CD14-positive monocyte (primary cell): ENCODE data around the gene MRPS5. TPM values are rescaled to one million over a fixed set of nuclear protein-coding genes. Genes with fewer than 3 reads are reported as not detected.

Source experiments
- DNase-seq, 3 donors: peaks; one replicate each; pipeline ENCODE4 v3.0.0-alpha.2; 2011 to 2022
- H2AFZ ChIP-seq: 2 replicates; pipeline ENCODE4 v1.6.0; 2012; ENCODE audit warnings: mild to moderate bottlenecking, low read depth, low read length, inconsistent platforms; ENCODE audit not compliant: insufficient read depth, poor library complexity, severe bottlenecking
- H3K27ac ChIP-seq, 2 donors: 1 replicate in 1 of 2; 2 replicates in 1 of 2; pipeline ENCODE4 v1.5.1; 2012 to 2013; ENCODE audit warnings: low read length in 2 of 2, control low read depth in 1 of 2, inconsistent platforms in 1 of 2, low read depth in 1 of 2, mild to moderate bottlenecking in 1 of 2
- H3K27me3 ChIP-seq, 2 donors: one replicate each; pipeline versions ENCODE4 v1.6.0 to v1.6.1; 2011 to 2013; ENCODE audit warnings: low read length in 2 of 2; ENCODE audit not compliant: control insufficient read depth in 2 of 2, insufficient read depth in 2 of 2
- H3K36me3 ChIP-seq, 2 donors: replicated peaks in 1 of 2; 1 replicate in 1 of 2; 2 replicates in 1 of 2; pipeline versions ENCODE4 v1.5.1 to v1.6.1; 2012 to 2013; ENCODE audit warnings: low read length in 2 of 2, control low read depth in 1 of 2, inconsistent platforms in 1 of 2, mild to moderate bottlenecking in 1 of 2; ENCODE audit not compliant: insufficient read depth in 2 of 2, control insufficient read depth in 1 of 2
- H3K4me1 ChIP-seq, 2 donors: 1 replicate in 1 of 2; 2 replicates in 1 of 2; pipeline versions ENCODE4 v1.5.1 to v1.6.1; 2012 to 2013; ENCODE audit warnings: low read length in 2 of 2, control low read depth in 1 of 2, inconsistent platforms in 1 of 2, mild to moderate bottlenecking in 1 of 2, moderate library complexity in 1 of 2; ENCODE audit not compliant: insufficient read depth in 2 of 2, control insufficient read depth in 1 of 2
- H3K4me2 ChIP-seq: replicated peaks from 2 replicates; pipeline ENCODE3; 2012; ENCODE audit warnings: low read length, moderate library complexity, mild to moderate bottlenecking; ENCODE audit not compliant: poor library complexity, severe bottlenecking; ENCODE audit errors: extremely low read depth
- H3K4me3 ChIP-seq, 3 experiments: fragments of 200-600 bp in 1 of 3; sonication (generic) in 1 of 3; replicated peaks in 1 of 3; 1 replicate in 2 of 3; 2 replicates in 1 of 3; pipeline ENCODE4 v1.5.1; 2011 to 2013; ENCODE audit warnings: low read length in 3 of 3, mild to moderate bottlenecking in 3 of 3, control low read depth in 2 of 3, low read depth in 2 of 3, inconsistent platforms in 1 of 3, moderate library complexity in 1 of 3
- H3K79me2 ChIP-seq: 2 replicates; pipeline ENCODE4 v1.6.0; 2012; ENCODE audit warnings: mild to moderate bottlenecking, control low read depth, inconsistent platforms, low read length, moderate library complexity; ENCODE audit not compliant: insufficient read depth
- H3K9ac ChIP-seq: 2 replicates; pipeline ENCODE4 v1.6.0; 2017; ENCODE audit warnings: low read length, mild to moderate bottlenecking; ENCODE audit not compliant: insufficient read depth, poor library complexity, severe bottlenecking
- H3K9me3 ChIP-seq, 2 donors: replicated peaks in 1 of 2; 1 replicate in 1 of 2; 2 replicates in 1 of 2; pipeline versions ENCODE4 v1.5.1 to v1.6.1; 2012 to 2013; ENCODE audit warnings: low read length in 2 of 2, control low read depth in 1 of 2; ENCODE audit not compliant: control insufficient read depth in 1 of 2, insufficient read depth in 1 of 2
- H4K20me1 ChIP-seq: 2 replicates; pipeline ENCODE4 v1.6.0; 2012; ENCODE audit warnings: mild to moderate bottlenecking, low read length, control low read depth, moderate library complexity; ENCODE audit not compliant: insufficient read depth
- H3K27ac Mint-ChIP-seq, 7 donors: one replicate each; pipeline ENCODE4 v1.8.0; 2020; ENCODE audit warnings: mild to moderate bottlenecking in 7 of 7, mixed read lengths in 7 of 7, moderate library complexity in 6 of 7, inconsistent platforms in 2 of 7
- H3K27me3 Mint-ChIP-seq, 3 donors: one replicate each; pipeline ENCODE4 v1.8.0; 2021 to 2022; ENCODE audit warnings: low read depth in 3 of 3, mild to moderate bottlenecking in 3 of 3, mixed read lengths in 3 of 3, moderate library complexity in 3 of 3, inconsistent platforms in 1 of 3
- H3K36me3 Mint-ChIP-seq, 2 donors: one replicate each; pipeline ENCODE4 v1.8.0; 2020; ENCODE audit warnings: mixed read lengths in 2 of 2, inconsistent platforms in 1 of 2, mild to moderate bottlenecking in 1 of 2
- H3K4me1 Mint-ChIP-seq: one replicate; pipeline ENCODE4 v1.8.0; 2020; ENCODE audit warnings: mild to moderate bottlenecking, mixed read lengths
- H3K4me3 Mint-ChIP-seq, 2 donors: one replicate each; pipeline ENCODE4 v1.8.0; 2020; ENCODE audit warnings: mild to moderate bottlenecking in 2 of 2, mixed read lengths in 2 of 2, moderate library complexity in 1 of 2
- H3K9me3 Mint-ChIP-seq, 7 donors: one replicate each; pipeline ENCODE4 v1.8.0; 2020 to 2022; ENCODE audit warnings: mixed read lengths in 7 of 7, mild to moderate bottlenecking in 6 of 7, moderate library complexity in 6 of 7, inconsistent platforms in 2 of 7
- CTCF ChIP-seq: fragments of 200-600 bp; IDR thresholded peaks from one replicate; pipeline ENCODE4 v1.8.0; 2022; ENCODE audit warnings: antibody characterized with exemption, mild to moderate bottlenecking
- WGBS: methylation state at CpG from one replicate; pipeline ENCODE4 v1.1.5; 2013; ENCODE audit warnings: missing lambda C conversion rate; ENCODE audit not compliant: insufficient coverage; 5-methylcytosine and 5-hydroxymethylcytosine counted together
- intact Hi-C, 2 donors: fragments of 100-400 bp; cut with micrococcal nuclease; formaldehyde crosslinking; loops; one replicate each; pipeline versions ENCODE4 v1.15.0 to v1.15.1; 2023
- polyA plus RNA-seq, 3 donors: library from polyadenylated mRNA; depleted of rRNA in 1 of 3; unstranded in 2 of 3; stranded (reverse) in 1 of 3; fragments of 300-500 nt in 2 of 3; fragments of >200 nt in 1 of 3; fragmentation: Illumina TruSeq in 2 of 3; gene quantifications; 1 replicate in 2 of 3; 2 replicates in 1 of 3; pipeline ENCODE4 v1.2.3, GENCODE V29; 2012 to 2021

Gene MRPS5
- polyA plus RNA-seq, 3 donors = 30.9 to 41.6 (median 35.2) TPM

GRCh38 chr2:95073856-95074662 lies 47.5 kb downstream of the MRPS5 start:
- Histone ChIP-seq H3K4me2 (no peak overlapping the region), H2AFZ (no peak overlapping the region), H3K27ac (no peak overlapping the region), H3K9ac (no peak overlapping the region), H4K20me1 (no peaks in the 10 kb centered on the region), H3K36me3 (no peaks in the 10 kb centered on the region), H3K79me2 (no peaks in the 10 kb centered on the region), H3K4me3 (no peak overlapping the region), H3K27me3 (peaks cover 0 to 10% of the 10 kb centered on the region in 2 donors), H3K9me3 (no peaks in the 10 kb centered on the region), H3K4me1 (peaks cover 6 to 9% of the 10 kb centered on the region in 2 donors)
- intact Hi-C loops = no loop called here
- H3K27me3 Mint-ChIP-seq = peaks cover 18 to 34% (median 29%) of the 10 kb centered on the region in 3 donors
- no peak for TF ChIP-seq CTCF
- no peak overlapping the region for H3K4me3 Mint-ChIP-seq
- peaks cover 8% of the 10 kb centered on the region for H3K4me1 Mint-ChIP-seq
- H3K9me3 Mint-ChIP-seq = no peaks in the 10 kb centered on the region
- H3K27ac Mint-ChIP-seq = no peak overlapping the region
- 83% methylated on average over 13 of the region's 18 CpGs for WGBS
- H3K36me3 Mint-ChIP-seq = no peaks in the 10 kb centered on the region
- no peak for DNase-seq

GRCh38 chr2:95072424-95072823 lies 49.2 kb downstream of the MRPS5 start:
- no peaks in the 10 kb centered on the region for H3K36me3 ChIP-seq
- H3K9ac ChIP-seq = no peak overlapping the region
- intact Hi-C loops = no loop called here
- Mint-ChIP-seq H3K4me1 (peaks cover 7% of the 10 kb centered on the region), H3K27me3 (peaks cover 10 to 28% (median 22%) of the 10 kb centered on the region in 3 donors), H3K36me3 (no peaks in the 10 kb centered on the region), H3K9me3 (peaks cover 0 to 2% (median 0%) of the 10 kb centered on the region in 7 donors), H3K4me3 (no peak overlapping the region), H3K27ac (no peak overlapping the region)
- no peaks in the 10 kb centered on the region for H4K20me1 ChIP-seq
- DNase-seq = no peak
- H3K4me2 ChIP-seq = no peak overlapping the region
- H3K27ac ChIP-seq = no peak overlapping the region
- no peak for TF ChIP-seq CTCF
- no peaks in the 10 kb centered on the region for H3K9me3 ChIP-seq
- WGBS = 98% methylated on average over 4 of the region's 4 CpGs
- peaks cover 0 to 4% of the 10 kb centered on the region in 2 donors for H3K27me3 ChIP-seq
- peaks cover 6 to 9% of the 10 kb centered on the region in 2 donors for H3K4me1 ChIP-seq
- H3K4me3 ChIP-seq = no peak overlapping the region
- no peaks in the 10 kb centered on the region for H3K79me2 ChIP-seq
- H2AFZ ChIP-seq = no peak overlapping the region
